Measurements from ENCODE around the gene ANKRD31.

The ANKRD31 gene

DNA sequence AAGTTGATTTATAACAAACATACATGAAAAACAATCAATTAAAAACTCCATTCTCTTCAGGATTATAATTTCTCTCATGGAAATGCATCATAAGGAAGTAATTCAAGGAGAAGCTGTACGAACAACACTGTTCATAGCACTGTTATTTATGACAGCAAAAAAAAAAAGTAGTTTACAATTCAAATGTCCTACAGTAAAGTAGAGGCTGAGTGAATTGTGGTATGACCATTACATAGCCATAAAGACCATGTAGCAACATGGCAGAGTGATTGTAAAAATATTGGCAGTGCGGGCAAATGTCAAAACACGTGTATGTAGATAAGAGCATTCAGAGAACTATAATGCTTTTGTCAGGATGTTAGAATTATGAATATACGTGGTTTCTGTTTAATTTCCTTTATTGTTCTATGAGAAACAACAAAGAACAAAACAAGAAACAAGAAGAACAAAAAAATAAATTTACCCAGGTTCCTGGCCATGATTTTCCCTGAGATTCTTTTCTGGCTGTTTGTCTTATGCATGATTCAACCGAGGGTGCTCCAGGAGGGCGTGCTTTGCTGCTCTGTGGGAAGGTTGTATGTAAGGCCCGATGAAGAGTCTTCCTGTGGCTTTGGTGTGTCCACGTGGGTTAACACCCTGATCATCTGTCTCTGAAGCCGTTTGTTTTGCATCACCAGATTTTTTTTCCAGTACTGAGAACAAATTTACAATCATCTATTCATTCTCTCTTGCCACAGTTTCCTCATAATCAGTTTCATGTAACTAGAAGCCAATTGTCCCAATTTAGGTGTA lies 213.1 kb downstream of the ANKRD31 start:
- DNase-seq: no peak

DNA sequence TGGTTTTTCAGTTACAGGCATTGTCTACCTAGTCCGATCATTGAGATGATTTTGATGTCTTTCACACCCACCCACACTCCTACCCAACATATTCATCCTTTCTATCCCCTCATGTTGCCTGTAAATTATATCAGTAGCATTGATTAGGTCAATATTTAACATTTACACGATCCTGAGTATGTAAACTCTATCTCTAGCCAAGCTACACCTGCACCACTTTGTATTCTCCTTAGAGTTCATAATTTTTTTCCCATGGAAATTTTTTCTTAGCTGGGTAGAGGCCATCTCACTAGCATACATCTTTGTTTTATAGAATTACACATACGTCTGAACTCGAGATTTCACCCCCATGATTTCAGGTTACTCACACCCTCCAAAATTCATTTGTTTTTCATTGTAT lies 214.9 kb downstream of the ANKRD31 start:
- no peak for DNase-seq

DNA sequence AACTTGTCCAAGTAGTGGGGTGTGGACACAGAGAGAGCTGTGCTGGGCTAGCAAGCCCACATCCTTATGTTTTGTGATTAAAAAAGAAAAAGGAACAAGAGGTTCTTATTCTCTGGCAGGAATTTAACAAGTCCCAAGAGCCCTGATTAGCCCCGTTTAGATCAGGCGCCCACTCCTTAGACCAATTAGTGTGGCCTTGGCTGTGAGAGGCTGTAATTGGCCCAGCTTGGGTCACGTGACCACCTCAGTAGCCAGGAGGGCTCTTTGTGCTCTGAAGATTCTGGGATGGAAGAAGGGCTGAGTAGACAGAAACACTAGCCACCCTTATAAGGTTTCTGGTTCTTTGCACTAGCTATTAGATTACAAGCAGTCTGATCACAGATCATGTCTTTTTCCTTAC lies 215.5 kb downstream of the ANKRD31 start:
- no peak for DNase-seq

DNA sequence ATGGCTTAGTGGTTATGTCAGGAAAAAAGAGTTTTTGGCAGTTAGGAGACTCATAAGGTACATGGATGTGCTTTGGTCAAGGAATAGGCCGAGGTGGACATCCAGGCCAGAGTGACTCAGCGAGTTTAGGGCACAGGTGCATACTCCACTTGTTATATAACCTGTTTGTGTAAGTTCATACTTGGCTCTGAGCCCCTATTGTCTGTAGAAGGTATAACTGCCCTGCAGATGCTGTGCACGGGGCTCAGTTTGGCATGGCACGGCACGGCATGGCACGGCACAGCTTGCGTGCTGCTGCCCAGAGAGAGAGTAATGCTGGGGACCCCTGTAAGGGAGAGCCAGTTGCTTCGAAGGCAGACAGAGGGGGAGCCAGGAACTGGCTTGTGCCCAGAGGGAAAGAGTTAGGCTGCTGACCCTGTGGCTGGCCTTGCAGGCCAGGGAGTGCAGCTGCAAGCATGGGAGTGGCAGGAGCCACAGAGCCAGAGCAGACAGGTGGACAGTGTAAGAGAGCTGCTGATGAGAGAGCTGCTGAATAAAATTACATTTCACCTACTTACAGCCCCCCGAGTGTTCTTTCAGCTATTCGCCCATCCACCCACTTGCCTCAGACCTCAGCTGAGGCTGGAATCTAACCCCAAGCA lies 216.5 kb downstream of the ANKRD31 start:
- DNase-seq: no peak

DNA sequence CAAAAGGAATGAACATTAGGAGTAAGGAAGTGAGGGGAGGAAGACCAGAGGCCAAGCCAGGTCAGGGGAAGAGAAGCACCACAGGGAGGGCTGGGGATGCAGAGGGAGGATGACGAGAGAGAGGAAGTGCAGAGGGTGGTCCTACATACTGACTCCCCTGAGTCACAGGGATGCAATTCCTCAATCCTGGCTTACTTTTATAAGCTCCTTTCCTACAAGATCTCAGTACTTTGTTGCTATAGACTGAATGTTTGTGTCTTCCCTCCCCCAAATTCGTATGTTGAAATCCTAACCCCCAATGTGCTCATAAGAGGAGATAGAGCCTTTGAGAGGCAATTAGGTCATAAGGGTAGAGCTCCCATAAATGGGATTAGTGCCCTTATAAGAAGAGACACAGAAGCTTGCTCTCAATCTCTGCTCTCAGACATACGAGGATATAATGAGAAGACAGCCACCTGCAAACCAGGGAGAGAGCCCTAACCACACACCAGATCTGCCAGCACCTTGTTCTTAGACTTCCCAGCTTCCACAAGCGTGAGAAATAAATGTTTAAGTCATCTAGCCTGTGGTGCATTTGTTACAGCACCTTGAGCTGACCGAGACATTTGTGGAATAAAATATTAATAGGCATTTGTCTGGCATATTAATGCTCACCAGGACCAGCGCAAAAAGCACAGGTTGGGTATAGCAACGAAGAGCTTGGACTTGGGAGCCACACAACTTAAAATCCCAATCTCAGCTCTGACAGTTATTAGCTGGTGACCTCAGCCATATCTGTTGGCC lies 217.7 kb downstream of the ANKRD31 start:
- no peak for DNase-seq
